GM18858 (cell line): Measurements from ENCODE around the gene UBE2H.

Source experiments
- ATAC-seq: cut with Tn5 transposase; IDR thresholded peaks from one replicate; pipeline ENCODE4 v1.9.1; 2021; ENCODE audit not compliant: unreplicated experiment

UBE2H gene

DNA sequence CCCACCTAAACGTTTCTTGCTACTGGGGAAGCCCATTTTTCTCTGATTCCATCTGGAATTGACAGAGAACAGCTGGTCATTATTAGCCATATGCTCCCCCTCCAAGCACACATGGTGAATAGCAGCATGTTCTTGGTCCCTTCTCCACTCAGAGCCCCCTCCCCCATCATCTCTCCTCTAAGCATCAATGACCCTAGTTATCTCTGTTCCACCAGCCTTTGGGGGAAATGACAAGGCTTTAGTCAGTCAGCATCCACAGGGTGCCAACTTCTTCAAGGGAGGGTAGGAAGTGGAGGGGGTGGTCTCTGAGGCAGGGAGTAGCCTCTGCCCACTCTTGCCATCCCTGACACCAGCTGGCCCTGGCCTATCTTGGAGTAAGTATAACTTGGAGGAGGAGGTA lies 163.1 kb downstream of the UBE2H start:
- ATAC-seq, result no peak

DNA sequence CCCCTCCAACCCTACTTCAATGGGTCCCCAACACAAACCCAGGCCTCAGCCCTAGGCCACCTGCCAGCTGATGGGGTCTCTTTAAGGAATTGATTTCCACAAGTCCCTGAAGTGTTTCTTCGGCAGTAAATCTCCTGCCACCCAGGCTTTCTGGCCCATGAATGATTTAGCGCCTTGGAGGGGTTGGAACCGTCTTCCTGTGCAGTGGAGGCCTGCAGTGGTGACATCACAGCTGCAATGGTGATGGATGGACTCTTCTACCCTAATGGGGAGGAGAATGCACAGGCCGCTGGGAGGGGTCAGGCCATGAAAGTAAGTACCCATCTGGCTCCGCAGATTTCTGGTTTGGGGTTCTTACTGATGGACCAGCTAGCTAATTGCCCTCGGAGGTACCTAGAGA lies 163.8 kb downstream of the UBE2H start:
- ATAC-seq, result no peak

DNA sequence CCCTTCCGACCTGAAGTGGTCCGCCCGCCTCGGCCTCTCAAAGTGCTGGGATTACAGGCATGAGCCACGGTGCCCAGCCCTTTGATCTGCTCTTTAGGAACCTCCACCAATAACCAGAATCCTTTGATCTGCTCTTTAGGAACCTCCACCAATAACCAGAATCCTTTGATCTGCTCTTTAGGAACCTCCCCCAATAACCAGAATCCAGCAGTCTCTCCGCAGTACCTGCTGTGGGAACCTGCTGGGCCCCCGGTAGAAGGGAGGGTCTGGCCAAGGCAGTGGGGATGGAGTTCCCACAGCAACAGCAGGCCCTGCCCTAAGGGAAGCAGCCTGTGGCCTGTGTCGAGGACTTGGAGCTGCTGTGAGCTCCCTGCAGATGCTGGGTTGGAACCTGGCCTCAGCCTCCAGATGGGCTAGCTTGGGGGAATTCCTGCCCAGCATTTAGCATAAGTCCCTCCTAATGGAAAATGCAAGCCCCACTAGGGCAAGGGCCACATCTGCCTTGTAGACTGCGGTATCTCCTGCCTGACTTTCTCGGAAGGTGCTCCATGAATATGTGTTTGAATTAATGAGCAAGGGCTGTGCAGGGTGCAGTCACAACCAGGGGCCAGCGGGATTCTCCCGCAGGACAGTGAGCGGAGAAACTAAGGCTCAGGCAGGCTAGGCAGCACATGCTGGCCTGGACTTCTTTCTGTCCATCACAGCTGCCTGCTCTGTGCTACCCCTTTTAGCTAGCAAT lies 165.8 kb downstream of the UBE2H start:
- no peak for ATAC-seq

DNA sequence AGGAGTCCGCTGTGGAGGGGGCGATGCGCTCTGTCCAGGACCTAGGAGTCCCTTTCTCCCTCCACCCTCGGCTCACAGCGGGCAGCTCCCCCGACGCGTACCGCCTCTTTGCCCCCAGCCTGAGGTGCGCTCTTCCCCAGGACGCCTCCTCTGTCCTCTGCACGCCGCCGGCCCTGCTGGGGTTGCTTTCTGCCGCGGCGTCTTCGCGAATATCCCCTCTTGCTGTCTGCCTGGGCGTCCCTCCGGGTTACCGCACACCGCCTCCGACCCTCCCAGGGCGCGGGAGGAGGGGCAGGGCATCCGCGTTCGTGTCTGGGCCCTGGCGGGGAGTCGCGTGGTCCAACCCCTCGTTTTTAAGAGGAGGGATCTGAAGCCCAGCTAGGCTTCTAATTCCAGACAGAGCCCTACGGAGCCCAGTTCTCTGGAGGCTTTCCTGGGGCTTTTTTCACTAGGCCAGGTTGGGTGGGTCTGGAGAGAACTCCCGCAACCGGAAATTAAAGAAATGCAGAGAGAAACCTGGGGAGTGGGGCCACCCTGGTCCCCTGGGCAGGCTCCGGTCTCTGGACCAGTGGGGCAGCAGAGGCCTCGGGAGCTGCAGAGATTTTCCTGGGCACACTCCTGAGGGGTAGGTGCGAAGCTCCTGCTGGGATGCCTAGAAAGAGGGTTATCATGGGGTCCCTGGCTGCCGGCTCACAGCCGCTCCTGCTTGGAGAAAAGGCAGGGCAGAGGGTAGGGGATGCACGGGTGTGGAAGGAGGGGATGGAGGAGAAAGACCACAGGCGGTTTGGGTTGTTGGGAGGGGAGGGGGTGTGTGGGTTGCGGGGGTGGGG lies 166.9 kb downstream of the UBE2H start:
- no peak for ATAC-seq

DNA sequence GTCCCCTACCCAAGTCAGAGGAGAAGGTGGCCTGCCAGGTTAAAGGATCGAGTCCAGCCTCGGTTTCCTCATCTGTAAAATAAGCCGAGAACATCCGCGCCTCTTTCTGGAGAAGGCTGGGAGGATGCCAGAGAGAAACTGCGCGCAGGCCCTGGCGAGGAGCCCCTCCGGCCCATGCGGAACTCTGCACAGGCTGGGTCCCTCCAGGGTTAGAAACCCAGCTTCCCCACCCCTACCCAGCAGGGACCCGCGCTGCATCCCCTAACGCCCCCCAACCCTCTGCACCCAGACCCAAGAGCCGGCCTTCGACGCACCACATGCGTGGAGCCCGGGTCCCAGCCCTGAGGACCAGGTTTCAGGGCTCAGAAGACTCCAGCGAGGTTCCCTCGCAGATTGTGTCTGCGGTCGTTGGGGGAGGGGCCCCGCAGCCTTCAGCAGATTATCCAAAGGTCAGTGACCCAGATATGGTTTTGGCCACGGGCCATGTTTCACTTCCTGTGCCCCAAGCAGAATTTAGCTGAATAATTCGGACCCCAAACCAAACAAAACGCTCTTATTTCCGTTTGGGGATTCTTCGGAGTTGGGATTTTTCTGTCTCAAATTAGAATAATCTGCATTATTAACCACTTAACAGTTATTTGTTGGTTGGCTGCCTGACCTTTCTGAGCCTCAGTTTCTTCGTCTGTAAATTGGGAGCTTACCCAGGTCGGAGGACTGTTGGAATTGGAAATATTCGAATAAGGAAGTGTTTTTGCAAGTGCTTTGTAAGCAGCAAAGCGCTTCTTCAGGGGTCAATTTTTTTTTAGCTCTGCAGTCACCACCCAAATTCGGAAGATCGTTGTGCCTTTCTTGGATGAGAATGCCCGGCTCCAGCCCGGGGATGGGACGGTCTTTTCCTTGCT lies 167.7 kb downstream of the UBE2H start:
- no peak for ATAC-seq

DNA sequence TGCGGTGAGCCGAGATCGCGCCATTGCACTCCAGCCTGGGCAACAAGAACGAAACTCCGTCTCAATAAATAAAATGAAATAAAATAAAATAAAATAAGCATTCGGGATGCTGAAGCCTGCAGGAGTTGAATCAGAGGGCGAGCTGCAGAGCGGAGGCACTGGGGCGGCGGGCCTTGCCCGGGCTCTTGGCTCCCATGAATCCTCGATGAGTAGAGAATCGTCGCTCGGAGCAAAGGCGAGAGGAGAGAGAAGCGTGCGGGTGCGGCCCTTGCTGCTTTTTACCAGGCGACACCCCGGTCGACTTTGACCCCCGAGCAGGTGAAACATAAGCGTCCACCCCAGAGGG lies 168.3 kb downstream of the UBE2H start:
- ATAC-seq, result no peak

DNA sequence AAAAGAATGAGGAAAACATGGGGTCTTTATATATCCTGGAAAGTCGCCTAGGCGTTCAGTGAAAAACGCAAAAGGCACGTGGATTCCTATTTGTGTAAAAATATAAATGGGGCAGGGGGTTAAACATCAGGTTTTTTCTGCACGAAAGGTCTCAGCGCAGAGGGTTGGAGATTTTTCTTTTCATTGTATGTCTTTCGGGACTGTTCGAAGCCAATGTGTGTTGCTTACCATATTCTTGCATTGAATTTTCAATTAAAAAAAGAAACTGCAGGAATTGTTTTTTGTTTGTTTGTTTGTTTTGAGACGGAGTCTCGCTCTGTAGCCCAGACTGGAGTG lies 169.2 kb downstream of the UBE2H start:
- ATAC-seq, result no peak

DNA sequence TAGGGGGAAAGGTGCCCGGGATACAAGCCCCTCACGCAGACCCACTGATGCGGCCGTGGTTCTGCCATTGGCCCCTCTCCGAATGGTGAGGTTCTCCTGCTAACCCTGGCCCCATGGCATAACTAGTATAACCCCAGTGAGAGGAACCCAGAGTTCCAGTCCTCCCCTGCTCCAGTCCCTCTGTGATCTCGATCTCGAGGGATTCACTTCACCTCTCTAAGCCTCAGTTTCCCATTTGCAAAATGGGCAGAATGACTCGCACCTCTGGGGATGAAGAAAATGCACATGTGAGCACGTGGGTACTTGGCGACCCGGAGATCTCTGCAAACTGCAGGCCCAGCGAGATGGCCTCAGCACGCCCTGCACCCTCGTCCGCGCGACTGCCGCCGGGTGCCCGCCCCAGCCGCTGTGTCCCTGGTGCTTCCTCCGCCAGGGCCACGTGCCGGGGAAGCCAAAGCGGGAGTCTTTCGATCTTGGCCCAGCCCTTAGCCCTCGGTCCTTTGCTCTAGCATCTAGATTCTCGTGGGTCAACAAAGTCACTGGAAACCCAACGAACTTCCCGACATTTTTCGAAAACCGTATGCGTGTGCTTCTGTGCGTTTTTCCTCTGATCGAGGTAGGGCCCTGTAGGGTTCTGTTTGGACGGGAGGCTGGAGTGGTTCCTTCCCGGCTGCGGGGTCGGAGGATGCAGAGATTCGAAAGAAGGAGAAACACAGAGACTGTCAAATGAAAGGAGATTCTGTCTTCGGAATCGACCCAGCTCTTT lies 169.8 kb downstream of the UBE2H start:
- ATAC-seq, result no peak

DNA sequence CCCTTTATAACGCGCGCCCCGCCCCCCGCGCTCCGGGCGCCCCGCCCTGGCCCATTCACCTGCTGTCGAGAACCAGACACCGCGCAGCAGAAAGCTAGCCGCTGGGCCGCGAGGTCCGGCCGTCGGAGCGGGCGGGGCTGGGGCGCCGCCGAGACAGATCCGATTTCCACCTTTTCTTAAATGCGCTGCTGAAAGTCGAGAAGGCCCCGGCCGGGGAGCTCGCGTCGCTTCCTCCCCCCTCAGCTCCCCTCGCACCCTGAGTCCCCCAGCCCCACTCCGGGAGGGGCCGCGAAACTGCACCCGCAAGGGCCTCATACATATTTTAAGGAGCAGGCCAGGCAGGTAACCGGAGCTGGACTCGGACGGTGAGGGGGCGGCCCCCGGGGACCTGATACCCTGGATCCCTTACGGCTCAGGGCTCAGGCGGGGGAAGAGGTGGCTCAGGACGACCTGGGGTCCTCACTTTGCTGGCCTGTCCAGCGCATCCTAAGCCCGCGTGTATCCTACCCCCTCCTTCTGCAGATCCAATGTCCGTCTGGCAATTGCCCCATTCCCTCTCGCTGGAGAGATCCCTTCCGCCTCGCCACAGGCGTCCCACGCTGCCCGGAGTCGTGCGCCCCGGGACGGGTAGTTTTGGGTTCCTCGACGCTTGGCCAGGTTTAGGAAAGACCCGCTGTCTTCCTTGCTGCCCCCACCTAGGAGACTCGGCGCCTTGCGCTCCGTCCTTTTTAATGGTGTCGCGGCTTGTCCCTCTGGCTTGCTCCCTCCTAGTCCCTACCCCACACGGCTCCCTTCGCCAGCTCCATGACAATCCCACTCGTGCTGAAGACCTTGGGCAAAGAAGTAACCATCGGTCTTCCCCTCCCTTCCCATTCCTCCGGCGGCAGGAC lies 170.6 kb downstream of the UBE2H start:
- no peak for ATAC-seq

DNA sequence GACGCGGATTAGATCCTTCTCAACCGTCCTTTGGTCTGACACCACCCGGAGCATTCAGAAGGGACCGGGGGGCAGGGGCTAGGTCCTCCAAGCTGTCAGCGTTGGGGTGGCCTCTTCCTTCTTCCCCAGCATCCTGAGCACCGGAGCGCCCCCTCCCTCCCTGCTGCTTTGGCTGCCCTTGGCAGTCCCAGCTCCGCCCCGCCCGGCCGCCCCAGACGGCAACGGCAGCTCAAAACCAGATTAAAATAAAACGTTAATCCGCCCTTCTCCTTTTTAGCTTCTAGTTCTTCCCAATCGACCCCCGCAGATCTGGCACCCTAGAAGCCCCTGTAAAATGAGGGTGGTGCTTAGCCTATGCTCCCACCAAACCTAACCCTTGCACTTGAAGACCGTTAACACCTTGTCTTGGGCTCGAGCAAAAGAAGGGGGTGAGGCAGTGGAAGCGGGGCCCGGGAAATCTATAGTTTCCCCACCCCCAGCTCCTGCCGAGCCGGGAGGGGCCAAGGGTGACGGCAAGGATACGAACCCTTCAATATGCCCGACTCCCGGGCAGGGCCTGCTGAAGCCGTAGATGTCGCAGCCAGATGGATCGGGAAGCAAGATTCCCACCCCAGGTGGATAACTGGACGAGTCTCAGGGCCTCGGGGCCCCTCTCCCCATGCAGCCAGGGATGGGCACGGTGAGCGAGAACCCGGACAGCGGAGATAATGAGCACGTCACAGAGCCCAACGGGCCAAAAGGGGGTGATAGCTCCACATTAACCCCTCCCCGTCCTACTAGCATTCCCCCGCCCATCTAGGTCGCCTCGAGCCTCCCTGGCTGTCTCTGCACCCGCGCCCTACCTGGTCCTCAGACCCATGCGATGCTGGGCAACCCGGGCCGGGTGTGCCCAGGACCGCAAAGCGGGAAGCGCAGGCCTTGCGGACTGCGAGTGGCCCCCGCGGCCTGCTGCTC lies 171.5 kb downstream of the UBE2H start:
- ATAC-seq, result no peak
